ENCODE measurements around the gene RBL2.
"Not testable (repeated sequence)": the region's sequence is repeated elsewhere in the genome, so short reads cannot be mapped to it uniquely, and the experiment has no call there.

Gene RBL2

GRCh38 chr16:53434377-53435065 lies at the start of gene RBL2:
TSS of gene RBL2 (plus strand) at chr16:53434471. CDS start at chr16:53434557, 86 bp downstream.
- DNase-seq: peak; percentile 94

- not testable (repeated sequence) for DNase-seq
Measured at GRCh38 chr16:53384610-53385009, 49.7 kb upstream of the RBL2 start.

GRCh38 chr16:53404959-53405358 lies 29.3 kb upstream of the RBL2 start:
- no peak for DNase-seq

GRCh38 chr16:53412549-53412948 lies 21.7 kb upstream of the RBL2 start:
- no peak for DNase-seq

- DNase-seq: no peak
Measured at GRCh38 chr16:53413864-53414263, 20.4 kb upstream of the RBL2 start.

- no peak for DNase-seq
Measured at GRCh38 chr16:53414381-53414780, 19.9 kb upstream of the RBL2 start.

GRCh38 chr16:53415504-53415903 lies 18.8 kb upstream of the RBL2 start:
- DNase-seq: no peak

GRCh38 chr16:53417011-53417410 lies 17.3 kb upstream of the RBL2 start:
- DNase-seq: no peak

- no peak for DNase-seq
Measured at GRCh38 chr16:53417976-53418375, 16.3 kb upstream of the RBL2 start.

GRCh38 chr16:53419383-53419709 lies 14.9 kb upstream of the RBL2 start:
- not testable (repeated sequence) for DNase-seq

GRCh38 chr16:53421248-53421647 lies 13.0 kb upstream of the RBL2 start:
- DNase-seq: no peak

GRCh38 chr16:53423968-53424367 lies 10.3 kb upstream of the RBL2 start:
- DNase-seq: not testable (repeated sequence)

- no peak for DNase-seq
Measured at GRCh38 chr16:53428681-53429080, 5.6 kb upstream of the RBL2 start.

GRCh38 chr16:53429221-53429943 lies 4.9 kb upstream of the RBL2 start:
- DNase-seq: no peak

GRCh38 chr16:53430363-53430762 lies 3.9 kb upstream of the RBL2 start:
- DNase-seq: no peak

- no peak for DNase-seq
Measured at GRCh38 chr16:53433509-53433908, 762 bp upstream of the RBL2 start.

GRCh38 chr16:53433930-53434376 lies 318 bp upstream of the RBL2 start:
- DNase-seq: no peak

- DNase-seq: peak; percentile 76
Measured at GRCh38 chr16:53435066-53435688, 906 bp downstream of the RBL2 start.

- no peak for DNase-seq
Measured at GRCh38 chr16:53440125-53440524, 5.9 kb downstream of the RBL2 start.

- DNase-seq: no peak
Measured at GRCh38 chr16:53445534-53445933, 11.3 kb downstream of the RBL2 start.

GRCh38 chr16:53446090-53446489 lies 11.8 kb downstream of the RBL2 start:
- no peak for DNase-seq

GRCh38 chr16:53449816-53450517 lies 15.7 kb downstream of the RBL2 start:
- DNase-seq: no peak

- no peak for DNase-seq
Measured at GRCh38 chr16:53453928-53454327, 19.7 kb downstream of the RBL2 start.

Measured in retina (tissue), 1 donor.